NCI-H2081 (cell line): ENCODE measurements around the gene FOXL1.

Source experiments
- DNase-seq, 2 experiments: peaks; one replicate each; lab custom pipeline; 2025; lab: John Stamatoyannopoulos, UW

Gene FOXL1

GRCh38 chr16:86568677-86569623, 9.4 kb upstream of the FOXL1 start:
- DNase-seq, result no peak

- DNase-seq, result no peak
Measured at GRCh38 chr16:86569701-86570447, 8.5 kb upstream of the FOXL1 start.

- no peak for DNase-seq
Measured at GRCh38 chr16:86570558-86571529, 7.5 kb upstream of the FOXL1 start.

- no peak for DNase-seq
Measured at GRCh38 chr16:86571530-86571915, 6.8 kb upstream of the FOXL1 start.

GRCh38 chr16:86572041-86572521, 6.3 kb upstream of the FOXL1 start:
- no peak for DNase-seq

GRCh38 chr16:86572606-86573005, 5.7 kb upstream of the FOXL1 start:
- no peak for DNase-seq

- DNase-seq, result no peak
Measured at GRCh38 chr16:86573215-86573614, 5.1 kb upstream of the FOXL1 start.

- no peak for DNase-seq
Measured at GRCh38 chr16:86573646-86574508, 4.5 kb upstream of the FOXL1 start.

- DNase-seq, result no peak
Measured at GRCh38 chr16:86574646-86575045, 3.7 kb upstream of the FOXL1 start.

- no peak for DNase-seq
Measured at GRCh38 chr16:86575095-86575685, 3.2 kb upstream of the FOXL1 start.

- DNase-seq, result peak; percentile 5 to 17
Measured at GRCh38 chr16:86575754-86576557, 2.4 kb upstream of the FOXL1 start.

- no peak for DNase-seq
Measured at GRCh38 chr16:86576591-86577313, 1.6 kb upstream of the FOXL1 start.

GRCh38 chr16:86577314-86577971, 906 bp upstream of the FOXL1 start:
- DNase-seq, result no peak

GRCh38 chr16:86578611-86579267, 390 bp downstream of the FOXL1 start:
- DNase-seq, result no peak

- no peak for DNase-seq
Measured at GRCh38 chr16:86579268-86580062, 1.1 kb downstream of the FOXL1 start.

- no peak for DNase-seq
Measured at GRCh38 chr16:86580063-86580790, 1.9 kb downstream of the FOXL1 start.
